ENCODE measurements around the gene NMB. TPM values are rescaled to one million over a fixed set of nuclear protein-coding genes. Genes with fewer than 3 reads are reported as not detected.
"Not testable (repeated sequence)": the region's sequence is repeated elsewhere in the genome, so short reads cannot be mapped to it uniquely, and the experiment has no call there.

Gene NMB
- total and polyA plus RNA-seq, 2 donors from 2014 or later, result 11.8 to 19.7 TPM

- FAIRE-seq, result no peak
- no peaks in the 10 kb centered on the region for H3K36me3 ChIP-seq (ENCODE audit: control insufficient read depth in 2 of 3, insufficient read depth in 3 of 3, low read length in 3 of 3)
Measured at GRCh38 chr15:84690342-84690741, 32.3 kb upstream of the NMB start.

GRCh38 chr15:84689858-84690257 lies 31.9 kb upstream of the NMB start:
- Histone ChIP-seq H3K36me3 (ENCODE audit: control insufficient read depth in 2 of 3, insufficient read depth in 3 of 3, low read length in 3 of 3) (no peaks in the 10 kb centered on the region), H3K4me3 (ENCODE audit: low read length in 3 of 3) (no peak overlapping the region), H3K9ac (ENCODE audit: low read length in 3 of 3) (no peak overlapping the region), H3K27me3 (ENCODE audit: control insufficient read depth, insufficient read depth, low read length) (no peaks in the 10 kb centered on the region), H3K27ac (ENCODE audit: low read depth in 2 of 2, low read length in 2 of 2) (no peak overlapping the region), H3K4me1 (ENCODE audit: control insufficient read depth in 2 of 3, insufficient read depth in 2 of 3, low read depth in 1 of 3, low read length in 3 of 3) (no peaks in the 10 kb centered on the region), H3K9me3 (ENCODE audit: control insufficient read depth in 2 of 3, insufficient read depth in 1 of 3, low read length in 3 of 3) (no peaks in the 10 kb centered on the region)
- no peak for DNase-seq
- TF ChIP-seq, protein P1, sequence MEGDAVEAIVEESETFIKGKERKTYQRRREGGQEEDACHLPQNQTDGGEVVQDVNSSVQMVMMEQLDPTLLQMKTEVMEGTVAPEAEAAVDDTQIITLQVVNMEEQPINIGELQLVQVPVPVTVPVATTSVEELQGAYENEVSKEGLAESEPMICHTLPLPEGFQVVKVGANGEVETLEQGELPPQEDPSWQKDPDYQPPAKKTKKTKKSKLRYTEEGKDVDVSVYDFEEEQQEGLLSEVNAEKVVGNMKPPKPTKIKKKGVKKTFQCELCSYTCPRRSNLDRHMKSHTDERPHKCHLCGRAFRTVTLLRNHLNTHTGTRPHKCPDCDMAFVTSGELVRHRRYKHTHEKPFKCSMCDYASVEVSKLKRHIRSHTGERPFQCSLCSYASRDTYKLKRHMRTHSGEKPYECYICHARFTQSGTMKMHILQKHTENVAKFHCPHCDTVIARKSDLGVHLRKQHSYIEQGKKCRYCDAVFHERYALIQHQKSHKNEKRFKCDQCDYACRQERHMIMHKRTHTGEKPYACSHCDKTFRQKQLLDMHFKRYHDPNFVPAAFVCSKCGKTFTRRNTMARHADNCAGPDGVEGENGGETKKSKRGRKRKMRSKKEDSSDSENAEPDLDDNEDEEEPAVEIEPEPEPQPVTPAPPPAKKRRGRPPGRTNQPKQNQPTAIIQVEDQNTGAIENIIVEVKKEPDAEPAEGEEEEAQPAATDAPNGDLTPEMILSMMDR (IDR thresholded peaks at IDR 0.05; ENCODE audit: borderline replicate concordance, extremely low read depth, insufficient read depth), result no peak
- no peak for FAIRE-seq
- intact Hi-C loops (cut with DNase I), result no loop called here

More at GRCh38 chr15:84690342-84690741, 32.3 kb upstream of the NMB start:
- TF ChIP-seq, protein P1 (IDR thresholded peaks at IDR 0.05; ENCODE audit: borderline replicate concordance, extremely low read depth, insufficient read depth), result no peak
- no peak overlapping the region for H3K9ac ChIP-seq (ENCODE audit: low read length in 3 of 3)
- intact Hi-C loops (cut with DNase I), result no loop called here
- H3K4me1 ChIP-seq (ENCODE audit: control insufficient read depth in 2 of 3, insufficient read depth in 2 of 3, low read depth in 1 of 3, low read length in 3 of 3), result no peaks in the 10 kb centered on the region
- H3K27ac ChIP-seq (ENCODE audit: low read depth in 2 of 2, low read length in 2 of 2), result no peak overlapping the region
- H3K9me3 ChIP-seq (ENCODE audit: control insufficient read depth in 2 of 3, insufficient read depth in 1 of 3, low read length in 3 of 3), result no peaks in the 10 kb centered on the region
- DNase-seq, result no peak
- no peak overlapping the region for H3K4me3 ChIP-seq (ENCODE audit: low read length in 3 of 3)
- H3K27me3 ChIP-seq (ENCODE audit: control insufficient read depth, insufficient read depth, low read length), result no peaks in the 10 kb centered on the region

- H3K4me1 ChIP-seq (ENCODE audit: control insufficient read depth in 2 of 3, insufficient read depth in 2 of 3, low read depth in 1 of 3, low read length in 3 of 3); FAIRE-seq; H3K9me3 ChIP-seq (ENCODE audit: control insufficient read depth in 2 of 3, insufficient read depth in 1 of 3, low read length in 3 of 3); H3K36me3 ChIP-seq (ENCODE audit: control insufficient read depth in 2 of 3, insufficient read depth in 3 of 3, low read length in 3 of 3); H3K9ac ChIP-seq (ENCODE audit: low read length in 3 of 3); H3K27me3 ChIP-seq (ENCODE audit: control insufficient read depth, insufficient read depth, low read length); DNase-seq; H3K4me3 ChIP-seq (ENCODE audit: low read length in 3 of 3); intact Hi-C loops (cut with DNase I); H3K27ac ChIP-seq (ENCODE audit: low read depth in 2 of 2, low read length in 2 of 2): not testable (repeated sequence)
Measured at GRCh38 chr15:84686446-84686845, 28.4 kb upstream of the NMB start.

DNA sequence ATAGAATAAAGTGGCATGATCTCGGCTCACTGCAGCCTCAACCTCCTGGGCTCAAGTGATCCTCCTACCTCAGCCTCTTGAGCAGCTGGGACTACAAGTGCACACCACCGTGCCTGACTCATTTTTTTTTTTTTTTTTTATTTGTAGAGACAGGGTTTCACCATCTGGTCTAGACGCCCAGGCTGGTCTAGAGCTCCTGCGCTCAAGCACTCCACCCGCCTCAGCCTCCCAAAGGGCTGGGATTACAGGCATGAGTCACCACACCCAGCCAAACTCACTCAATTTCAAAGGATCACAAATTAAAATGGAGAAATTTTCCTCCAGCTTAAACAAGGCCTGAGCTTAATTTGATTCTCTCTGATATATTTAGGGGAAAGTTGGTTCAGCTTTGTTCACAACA lies 27.3 kb upstream of the NMB start:
- FAIRE-seq (no peak), DNase-seq (no peak)
- no peak overlapping the region for H3K4me3 ChIP-seq (ENCODE audit: low read length in 3 of 3)
- H3K36me3 ChIP-seq (ENCODE audit: control insufficient read depth in 2 of 3, insufficient read depth in 3 of 3, low read length in 3 of 3), result no peaks in the 10 kb centered on the region
- no peak overlapping the region for H3K9ac ChIP-seq (ENCODE audit: low read length in 3 of 3)
- no peak overlapping the region for H3K27ac ChIP-seq (ENCODE audit: low read depth in 2 of 2, low read length in 2 of 2)
- no peaks in the 10 kb centered on the region for H3K27me3 ChIP-seq (ENCODE audit: control insufficient read depth, insufficient read depth, low read length)
- TF ChIP-seq, protein P1 (IDR thresholded peaks at IDR 0.05; ENCODE audit: borderline replicate concordance, extremely low read depth, insufficient read depth), result no peak
- H3K9me3 ChIP-seq (ENCODE audit: control insufficient read depth in 2 of 3, insufficient read depth in 1 of 3, low read length in 3 of 3), result no peaks in the 10 kb centered on the region
- intact Hi-C loops (cut with DNase I), result no loop called here
- H3K4me1 ChIP-seq (ENCODE audit: control insufficient read depth in 2 of 3, insufficient read depth in 2 of 3, low read depth in 1 of 3, low read length in 3 of 3), result no peaks in the 10 kb centered on the region

All from kidney (tissue), 14 donors.